Karpas-422 (cell line): ENCODE data around the gene DIPK1B. TPM values are rescaled to one million over a fixed set of nuclear protein-coding genes. Genes with fewer than 3 reads are reported as not detected.

Experiments
- DNase-seq: peaks from one replicate; pipeline ENCODE4 v3.0.0-alpha.2; 2015
- H2AFZ ChIP-seq: fragments of 200-600 bp; sonication (generic); 2 replicates; pipeline ENCODE4 v1.6.1; 2014; ENCODE audit warnings: antibody characterized with exemption, low read length, mixed read lengths
- H3K27ac ChIP-seq: fragments of 200-600 bp; sonication (generic); 2 replicates; pipeline ENCODE4 v1.5.1; 2014; ENCODE audit warnings: mild to moderate bottlenecking, low read length, moderate library complexity
- H3K27me3 ChIP-seq: fragments of 200-600 bp; sonication (generic); 2 replicates; pipeline ENCODE4 v1.6.1; 2014; ENCODE audit warnings: low read length, mixed read lengths
- H3K36me3 ChIP-seq: fragments of 200-600 bp; sonication (generic); 2 replicates; pipeline ENCODE4 v1.6.1; 2014; ENCODE audit warnings: low read length, mixed read lengths; ENCODE audit not compliant: insufficient read depth
- H3K4me1 ChIP-seq: fragments of 200-600 bp; sonication (generic); 2 replicates; pipeline ENCODE4 v1.6.1; 2014; ENCODE audit warnings: mild to moderate bottlenecking, low read length, mixed read lengths
- H3K4me2 ChIP-seq: fragments of 200-600 bp; sonication (generic); 2 replicates; pipeline ENCODE4 v1.6.1; 2014; ENCODE audit warnings: low read length, low read depth, mild to moderate bottlenecking; ENCODE audit not compliant: poor library complexity, severe bottlenecking
- H3K4me3 ChIP-seq: fragments of 200-600 bp; sonication (generic); 2 replicates; pipeline ENCODE4 v1.5.1; 2014; ENCODE audit warnings: mild to moderate bottlenecking, antibody characterized with exemption, low read length, mixed read lengths
- H3K79me2 ChIP-seq: fragments of 200-600 bp; sonication (generic); 2 replicates; pipeline ENCODE4 v1.6.1; 2014; ENCODE audit warnings: mild to moderate bottlenecking, low read length, mixed read lengths
- H3K9ac ChIP-seq: fragments of 200-600 bp; sonication (generic); 2 replicates; pipeline ENCODE4 v1.6.0; 2014; ENCODE audit warnings: low read length
- H3K9me2 ChIP-seq: fragments of 200-600 bp; sonication (generic), shearing (Covaris generic); replicated peaks from 2 replicates; pipeline ENCODE4 v1.6.0; 2014; ENCODE audit warnings: mild to moderate bottlenecking, low read length, moderate library complexity; ENCODE audit not compliant: insufficient read depth
- H3K9me3 ChIP-seq: fragments of 300-700, 200-600 bp; sonication (generic); 2 replicates; pipeline ENCODE4 v1.6.1; 2014; ENCODE audit warnings: low read length, mixed read lengths
- H4K20me1 ChIP-seq: fragments of 200-600 bp; sonication (generic); 2 replicates; pipeline ENCODE4 v1.6.1; 2014; ENCODE audit warnings: mild to moderate bottlenecking, antibody characterized with exemption, low read length, low read depth; ENCODE audit not compliant: insufficient read depth
- total RNA-seq: library from RNA; depleted of rRNA; stranded (reverse); fragments of >200 nt; shearing (Covaris generic); gene quantifications from 2 replicates; pipeline ENCODE4 v1.2.3, GENCODE V29; 2014; ENCODE audit warnings: low replicate concordance

The DIPK1B gene
- total RNA-seq, 1 experiment from 2014 or later = not detected

GRCh38 chr9:136684339-136684738 lies 28.0 kb upstream of the DIPK1B start:
- peaks cover 7% of the 10 kb centered on the region for H3K79me2 ChIP-seq

DNA sequence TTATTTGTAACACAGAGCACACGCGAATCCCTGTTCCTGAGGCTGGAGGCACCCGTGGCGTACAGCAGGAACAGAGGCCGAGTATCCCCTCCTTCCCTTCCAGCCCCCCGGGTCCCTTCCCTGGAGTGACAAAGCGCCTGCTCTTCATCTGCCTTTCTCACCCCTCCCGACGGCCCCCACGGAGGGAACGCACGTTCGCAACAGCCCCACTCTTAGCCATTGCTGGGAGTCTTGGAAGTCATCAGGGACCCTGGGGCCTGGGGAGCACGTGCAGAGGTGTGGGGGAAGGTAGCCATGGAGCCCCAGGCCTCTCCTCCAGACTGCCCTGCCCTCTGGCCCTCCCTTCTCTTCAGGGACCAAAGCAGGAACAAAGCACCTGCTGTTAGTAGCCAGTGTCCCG lies 27.6 kb upstream of the DIPK1B start:
- Histone ChIP-seq H3K4me2 (no peak overlapping the region), H3K9me3 (no peaks in the 10 kb centered on the region), H3K27me3 (no peaks in the 10 kb centered on the region), H3K9ac (no peak overlapping the region), H3K79me2 (peaks cover 7% of the 10 kb centered on the region), H3K9me2 (no peaks in the 10 kb centered on the region), H3K27ac (no peak overlapping the region), H3K36me3 (no peaks in the 10 kb centered on the region), H2AFZ (no peak overlapping the region), H3K4me3 (no peak overlapping the region), H4K20me1 (peaks cover 22% of the 10 kb centered on the region), H3K4me1 (peaks cover 14% of the 10 kb centered on the region)
- DNase-seq = no peak

More at GRCh38 chr9:136684339-136684738, 28.0 kb upstream of the DIPK1B start:
- Histone ChIP-seq H2AFZ (no peak overlapping the region), H3K4me3 (no peak overlapping the region), H3K9me2 (no peaks in the 10 kb centered on the region), H3K27me3 (no peaks in the 10 kb centered on the region), H3K36me3 (no peaks in the 10 kb centered on the region), H3K27ac (no peak overlapping the region), H4K20me1 (peaks cover 22% of the 10 kb centered on the region), H3K9me3 (no peaks in the 10 kb centered on the region), H3K4me2 (no peak overlapping the region), H3K9ac (no peak overlapping the region), H3K4me1 (peaks cover 14% of the 10 kb centered on the region)
- DNase-seq = no peak

GRCh38 chr9:136685216-136685615 lies 27.2 kb upstream of the DIPK1B start:
- H3K4me3 ChIP-seq = no peak overlapping the region
- no peaks in the 10 kb centered on the region for H3K27me3 ChIP-seq
- H3K4me2 ChIP-seq = peak overlapping the region; percentile 92
- peaks cover 7% of the 10 kb centered on the region for H3K79me2 ChIP-seq
- peaks cover 14% of the 10 kb centered on the region for H3K4me1 ChIP-seq
- no peaks in the 10 kb centered on the region for H3K36me3 ChIP-seq
- H2AFZ ChIP-seq = no peak overlapping the region
- H3K9me3 ChIP-seq = no peaks in the 10 kb centered on the region
- peaks cover 22% of the 10 kb centered on the region for H4K20me1 ChIP-seq
- H3K27ac ChIP-seq = no peak overlapping the region
- H3K9me2 ChIP-seq = no peaks in the 10 kb centered on the region
- H3K9ac ChIP-seq = no peak overlapping the region
- DNase-seq = no peak

DNA sequence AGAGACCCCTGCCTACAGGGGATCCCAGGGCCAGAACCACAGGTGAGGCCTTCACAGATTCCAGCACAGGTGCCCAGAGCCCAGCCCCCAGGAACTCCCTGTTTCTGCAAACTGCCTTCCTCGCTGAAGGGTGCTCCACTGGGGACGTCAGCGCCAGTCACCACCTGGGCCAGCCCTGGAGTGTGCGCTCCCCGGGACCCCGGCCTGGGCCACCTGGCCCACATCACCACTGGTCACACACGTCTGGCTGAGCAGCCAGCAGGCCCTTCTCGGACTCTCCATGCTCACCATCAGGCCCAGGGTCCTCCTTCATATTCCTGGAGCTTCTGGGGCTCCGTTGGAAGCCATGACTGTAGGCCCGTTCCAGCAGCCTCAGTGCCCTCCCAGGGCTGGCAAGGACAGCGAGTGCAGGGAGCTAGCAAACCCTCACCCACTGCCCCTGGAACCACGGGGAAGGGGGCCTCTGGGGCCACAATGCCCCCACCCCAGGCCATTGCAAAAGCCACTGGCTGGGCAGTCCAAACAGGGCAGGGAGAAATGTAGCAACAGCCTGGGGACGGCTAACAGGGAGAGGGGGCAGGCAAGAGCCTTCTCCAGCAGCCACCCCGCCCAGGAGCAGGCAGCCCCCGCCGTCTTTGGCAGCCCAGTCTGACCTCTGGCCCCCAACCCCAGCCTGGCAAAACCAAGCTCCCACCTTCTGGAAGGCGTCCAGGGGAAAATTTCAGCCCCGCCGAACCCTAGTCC lies 26.4 kb upstream of the DIPK1B start:
- peaks cover 7% of the 10 kb centered on the region for H3K79me2 ChIP-seq
- H3K4me2 ChIP-seq = peak overlapping the region; percentile 92
- no peak for DNase-seq
- H3K9me3 ChIP-seq = no peaks in the 10 kb centered on the region
- H3K36me3 ChIP-seq = no peaks in the 10 kb centered on the region
- peak overlapping the region; percentile 91 for H3K4me3 ChIP-seq
- no peak overlapping the region for H2AFZ ChIP-seq
- H3K27ac ChIP-seq = no peak overlapping the region
- H3K9ac ChIP-seq = peak overlapping the region; percentile 95
- H3K4me1 ChIP-seq = peaks cover 14% of the 10 kb centered on the region
- H4K20me1 ChIP-seq = peaks cover 22% of the 10 kb centered on the region
- H3K27me3 ChIP-seq = no peaks in the 10 kb centered on the region
- no peaks in the 10 kb centered on the region for H3K9me2 ChIP-seq

DNA sequence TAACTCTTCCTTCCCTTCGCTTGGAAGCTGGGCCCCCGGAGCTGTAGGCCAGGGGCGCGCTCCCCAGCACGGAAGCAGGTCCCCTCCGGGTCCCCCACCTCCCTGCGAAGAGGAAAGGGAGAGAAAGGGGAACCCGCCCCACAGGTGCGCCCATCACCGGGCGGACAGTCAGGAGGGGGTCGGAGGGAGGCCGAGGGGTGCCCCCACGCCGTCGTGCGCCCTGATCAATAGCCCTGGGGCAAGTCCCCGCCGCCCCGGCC lies 25.9 kb upstream of the DIPK1B start:
- DNase-seq = peak; percentile 51
- Histone ChIP-seq H3K9ac (peak overlapping the region; percentile 95), H2AFZ (peak overlapping the region; percentile 91; the same call in 1 of the 2 replicates), H3K9me3 (no peaks in the 10 kb centered on the region), H3K9me2 (no peaks in the 10 kb centered on the region), H3K4me2 (peak overlapping the region; percentile 92), H3K4me3 (peak overlapping the region; percentile 91), H4K20me1 (peaks cover 22% of the 10 kb centered on the region), H3K36me3 (no peaks in the 10 kb centered on the region), H3K79me2 (peaks cover 7% of the 10 kb centered on the region), H3K27me3 (no peaks in the 10 kb centered on the region), H3K4me1 (peaks cover 14% of the 10 kb centered on the region), H3K27ac (no peak overlapping the region)

GRCh38 chr9:136686794-136687711 lies 25.3 kb upstream of the DIPK1B start, which contains the start of gene AGPAT2:
AGPAT2 (minus strand) TSS chr9:136687457; CDS start chr9:136687357, 100 bp downstream.
- Histone ChIP-seq H3K36me3 (no peaks in the 10 kb centered on the region), H2AFZ (peak within 1 kb of the TSS; percentile 91; the same call in 1 of the 2 replicates), H3K27ac (no peak within 1 kb of the TSS; the same call in 1 of the 2 replicates), H3K27me3 (no peaks in the 10 kb centered on the region), H3K4me1 (peaks cover 14% of the 10 kb centered on the region), H3K4me2 (peak within 1 kb of the TSS; percentile 92), H3K9me2 (no peaks in the 10 kb centered on the region), H3K9me3 (no peaks in the 10 kb centered on the region), H4K20me1 (peaks cover 19% of the 10 kb centered on the region), H3K79me2 (peaks cover 7% of the 10 kb centered on the region), H3K4me3 (peak within 1 kb of the TSS; percentile 91), H3K9ac (peak within 1 kb of the TSS; percentile 95)
- DNase-seq = peak; percentile 82

- Histone ChIP-seq H3K79me2 (peaks cover 7% of the 10 kb centered on the region), H3K36me3 (no peaks in the 10 kb centered on the region), H3K27ac (no peak overlapping the region), H3K4me3 (no peak overlapping the region), H4K20me1 (peaks cover 16% of the 10 kb centered on the region), H3K4me1 (peaks cover 14% of the 10 kb centered on the region), H3K9ac (no peak overlapping the region), H2AFZ (no peak overlapping the region), H3K9me3 (no peaks in the 10 kb centered on the region), H3K9me2 (no peaks in the 10 kb centered on the region), H3K27me3 (no peaks in the 10 kb centered on the region), H3K4me2 (no peak overlapping the region)
- DNase-seq = peak; percentile 52
These were observed 24.6 kb upstream of the DIPK1B start for GRCh38 chr9:136687721-136688223.
